SIG-M5 treated with dmso at 0.1 percent for 504 hours (cell line): ENCODE results near the gene CCSER2.
"Not testable (repeated sequence)": the region's sequence is repeated elsewhere in the genome, so short reads cannot be mapped to it uniquely, and the experiment has no call there.

Source experiments
- DNase-seq: peaks from one replicate; lab custom pipeline; 2025; ENCODE audit not compliant: unreplicated experiment; lab: John Stamatoyannopoulos, UW

Gene CCSER2

GRCh38 chr10:84517554-84517953 is 189.2 kb downstream of the CCSER2 start:
- no peak for DNase-seq

DNA sequence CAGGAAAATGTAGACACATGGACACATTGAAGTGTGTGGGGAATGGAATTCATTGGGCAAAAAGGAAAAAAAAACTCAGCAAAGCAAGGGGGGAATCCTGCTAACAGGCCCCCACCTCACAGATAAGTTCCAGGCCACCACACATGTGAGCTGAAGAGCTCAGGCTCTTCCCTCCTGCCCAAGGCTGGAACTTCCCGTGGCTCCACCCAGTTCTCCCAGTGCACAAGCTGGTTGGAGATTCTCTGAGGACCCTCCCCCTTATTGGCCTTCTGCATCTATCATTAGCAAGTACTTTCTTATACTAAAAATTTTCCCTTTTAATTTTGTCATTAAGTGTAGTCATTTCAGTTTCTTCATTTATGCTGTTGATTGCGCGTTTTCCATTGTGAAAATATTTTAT is 190.8 kb downstream of the CCSER2 start:
- no peak for DNase-seq

DNA sequence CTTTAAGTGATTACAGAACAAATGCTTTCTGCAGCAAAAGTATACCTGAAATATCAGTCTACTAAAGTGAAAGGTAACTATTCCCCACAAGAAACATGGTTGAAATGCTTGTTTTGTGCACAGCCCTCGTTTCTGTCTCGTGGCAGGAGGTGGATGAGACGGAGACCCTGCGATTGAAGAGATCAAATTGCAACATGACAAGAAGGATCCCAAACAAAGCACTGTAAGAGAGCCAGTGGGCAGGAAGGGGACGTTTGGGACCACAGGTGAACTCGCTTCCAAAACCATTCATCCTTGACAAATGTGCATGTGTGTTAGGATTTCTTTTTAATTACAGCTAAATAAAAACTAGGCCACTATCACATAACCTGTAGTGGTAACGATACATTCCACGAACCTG is 192.6 kb downstream of the CCSER2 start:
- no peak for DNase-seq

- no peak for DNase-seq
These were observed 193.1 kb downstream of the CCSER2 start for GRCh38 chr10:84521468-84521867.

- DNase-seq = no peak
These were observed 194.4 kb downstream of the CCSER2 start for GRCh38 chr10:84522612-84523462.

DNA sequence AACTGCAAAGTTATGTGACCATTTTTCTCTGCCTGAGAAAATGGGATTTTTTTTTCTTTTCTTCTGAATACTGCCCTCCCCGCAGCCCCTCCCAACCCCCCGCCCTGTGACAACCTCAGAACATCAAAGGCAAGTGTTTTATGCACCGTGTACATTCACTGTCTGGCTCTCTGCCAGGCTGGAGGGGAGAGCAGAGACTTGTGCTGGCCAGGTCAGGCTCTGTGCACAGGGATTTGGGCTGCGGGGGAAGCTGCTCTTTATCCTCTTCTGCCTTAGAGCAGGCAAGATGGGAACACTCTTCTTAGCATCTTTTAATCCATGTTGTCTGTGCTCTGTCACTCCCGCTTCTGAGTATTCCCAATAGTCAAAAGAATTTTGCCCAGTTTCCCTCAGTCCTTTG is 195.1 kb downstream of the CCSER2 start:
- DNase-seq = no peak

- DNase-seq = no peak
These were observed 196.0 kb downstream of the CCSER2 start for GRCh38 chr10:84524435-84524834.

DNA sequence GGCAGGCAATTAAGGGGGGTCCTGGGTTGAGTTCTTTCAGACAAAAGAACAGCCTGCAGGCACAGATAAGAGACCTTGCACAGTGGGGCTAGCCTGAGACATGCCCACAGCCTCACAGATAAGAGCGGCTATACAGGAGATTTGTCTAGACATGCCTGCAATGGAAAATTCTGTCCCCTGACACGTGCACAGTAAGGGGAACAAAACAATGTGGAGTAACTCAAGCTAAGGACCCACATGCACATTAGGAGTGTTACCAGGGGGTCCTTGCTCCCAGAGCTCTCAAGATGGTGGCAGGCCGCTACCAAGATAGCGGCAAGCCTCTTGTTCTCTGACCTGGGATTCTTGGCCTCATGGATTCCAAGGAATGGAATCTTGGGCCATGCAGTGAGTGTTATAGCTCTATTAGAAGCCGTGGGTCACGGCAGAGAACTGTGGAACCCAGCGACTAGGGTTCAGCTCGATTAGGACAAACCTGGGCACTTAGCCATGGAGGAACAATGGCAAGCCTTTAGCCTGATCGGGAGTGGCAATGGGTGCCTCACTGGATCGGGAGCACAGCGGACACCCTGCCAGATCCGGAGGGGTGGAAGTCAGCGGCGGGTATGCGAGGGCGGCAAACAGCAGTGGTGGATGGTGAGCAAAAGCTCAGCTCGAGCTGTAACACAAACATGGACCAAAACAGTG is 196.9 kb downstream of the CCSER2 start:
- no peak for DNase-seq

DNA sequence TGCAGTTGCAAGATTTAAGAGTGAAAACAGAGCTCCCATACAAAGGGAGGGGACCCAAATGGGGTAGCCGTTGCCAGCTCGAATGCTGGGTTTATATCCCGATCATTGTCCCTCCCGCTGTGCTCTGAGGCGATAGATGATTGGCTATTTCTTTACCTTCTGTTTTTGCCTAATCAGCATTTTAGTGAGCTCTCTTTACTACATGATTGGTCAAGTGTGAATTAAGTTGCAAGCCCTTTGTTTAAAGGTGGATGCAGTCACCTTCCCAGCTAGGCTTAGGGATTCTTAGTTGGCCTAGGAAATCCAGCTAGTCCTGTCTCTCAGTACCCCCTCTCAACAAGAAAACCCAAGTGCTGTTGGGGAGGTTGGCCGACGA is 197.4 kb downstream of the CCSER2 start:
- not testable (repeated sequence) for DNase-seq

GRCh38 chr10:84527386-84527785 is 199.0 kb downstream of the CCSER2 start:
- DNase-seq = peak; percentile 27

GRCh38 chr10:84528526-84528925 is 200.1 kb downstream of the CCSER2 start:
- DNase-seq = not testable (repeated sequence)

- no peak for DNase-seq
These were observed 202.4 kb downstream of the CCSER2 start for GRCh38 chr10:84530724-84531325.

DNA sequence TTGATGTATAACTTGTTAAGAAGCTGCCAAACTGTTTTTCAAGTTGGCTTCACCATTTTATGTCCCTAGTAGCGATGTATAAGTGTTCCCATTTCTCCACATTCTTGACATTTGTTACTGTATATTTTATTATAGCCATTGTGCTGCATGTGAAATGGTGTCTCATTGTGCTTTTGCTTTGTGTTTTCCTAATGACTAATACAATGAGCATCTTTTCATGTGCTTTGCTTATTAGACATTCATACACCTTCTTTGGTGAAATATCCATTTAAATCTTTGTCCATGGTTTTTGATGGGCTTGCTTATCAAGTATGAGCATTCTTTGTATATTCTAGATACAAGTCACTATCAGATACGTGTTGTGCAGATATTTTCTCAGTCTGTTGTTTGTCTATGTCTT is 203.0 kb downstream of the CCSER2 start:
- no peak for DNase-seq

GRCh38 chr10:84534168-84534567 is 205.8 kb downstream of the CCSER2 start:
- DNase-seq = no peak

GRCh38 chr10:84537447-84537931 is 209.1 kb downstream of the CCSER2 start:
- DNase-seq = peak; percentile 62

DNA sequence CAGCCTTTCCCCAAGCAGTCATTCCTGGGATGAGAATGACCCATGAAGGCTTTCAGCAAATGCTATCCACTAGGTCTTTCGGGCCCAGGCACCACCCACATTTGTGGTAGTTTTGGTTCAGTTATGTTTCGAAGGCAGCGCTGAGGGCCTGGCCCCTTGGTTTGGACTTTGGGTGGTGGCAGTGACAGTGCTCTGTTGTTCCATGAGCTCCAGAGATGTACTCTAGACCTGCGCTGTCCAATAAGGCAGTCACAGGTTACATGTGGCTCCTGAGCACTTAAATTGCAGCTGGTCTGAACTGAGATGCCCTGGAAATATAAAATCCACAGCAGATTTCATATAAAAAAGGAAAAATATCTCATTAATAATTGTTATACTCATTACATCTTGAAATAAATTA is 209.6 kb downstream of the CCSER2 start:
- no peak for DNase-seq

- DNase-seq = no peak
These were observed 210.8 kb downstream of the CCSER2 start for GRCh38 chr10:84539216-84539615.

GRCh38 chr10:84540022-84540616 is 211.7 kb downstream of the CCSER2 start:
- no peak for DNase-seq

- peak; percentile 9 for DNase-seq
These were observed 212.4 kb downstream of the CCSER2 start for GRCh38 chr10:84540617-84541288.

- no peak for DNase-seq
These were observed 212.9 kb downstream of the CCSER2 start for GRCh38 chr10:84541289-84541637.
